Measurements from ENCODE around the gene PIANP.

PIANP gene

GRCh38 chr12:6664902-6665301 is 35.7 kb downstream of the PIANP start:
- DNase-seq, result no peak

GRCh38 chr12:6662906-6663742 is 37.5 kb downstream of the PIANP start, which contains the start of gene ING4:
ING4 (minus strand) TSS chr12:6663119; CDS start chr12:6663101, 18 bp downstream.
- peak; percentile 88 for DNase-seq

GRCh38 chr12:6662602-6662905 is 38.1 kb downstream of the PIANP start:
- DNase-seq, result no peak

- no peak for DNase-seq
These were observed 46.6 kb downstream of the PIANP start for GRCh38 chr12:6653987-6654386.

DNA sequence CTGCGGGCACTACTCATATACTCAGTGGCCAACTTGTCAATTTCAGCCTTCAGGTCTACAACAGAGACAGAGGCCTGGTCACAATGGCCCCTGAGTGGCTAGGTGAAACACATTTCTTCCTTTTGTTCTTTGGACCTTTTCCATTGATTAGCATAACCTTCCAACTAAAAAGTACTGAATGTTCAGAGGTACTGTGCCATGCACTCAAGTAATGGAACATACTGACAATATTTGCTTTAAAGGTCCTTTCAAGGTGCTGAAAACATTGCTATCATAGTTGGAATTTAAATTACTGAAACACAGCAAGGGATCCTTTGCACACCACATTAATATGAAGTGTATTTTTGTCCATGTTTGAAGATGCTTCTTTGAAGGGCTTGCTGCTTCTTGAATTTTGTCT is 47.3 kb downstream of the PIANP start:
- no peak for DNase-seq

GRCh38 chr12:6652391-6652790 is 48.2 kb downstream of the PIANP start:
- no peak for DNase-seq

- DNase-seq, result no peak
These were observed 49.8 kb downstream of the PIANP start for GRCh38 chr12:6650832-6651231.

- no peak for DNase-seq
These were observed 53.5 kb downstream of the PIANP start, which contains the start of gene ACRBP for GRCh38 chr12:6647083-6647604. ACRBP (minus strand) TSS chr12:6647432; CDS start chr12:6647366, 66 bp downstream.

DNA sequence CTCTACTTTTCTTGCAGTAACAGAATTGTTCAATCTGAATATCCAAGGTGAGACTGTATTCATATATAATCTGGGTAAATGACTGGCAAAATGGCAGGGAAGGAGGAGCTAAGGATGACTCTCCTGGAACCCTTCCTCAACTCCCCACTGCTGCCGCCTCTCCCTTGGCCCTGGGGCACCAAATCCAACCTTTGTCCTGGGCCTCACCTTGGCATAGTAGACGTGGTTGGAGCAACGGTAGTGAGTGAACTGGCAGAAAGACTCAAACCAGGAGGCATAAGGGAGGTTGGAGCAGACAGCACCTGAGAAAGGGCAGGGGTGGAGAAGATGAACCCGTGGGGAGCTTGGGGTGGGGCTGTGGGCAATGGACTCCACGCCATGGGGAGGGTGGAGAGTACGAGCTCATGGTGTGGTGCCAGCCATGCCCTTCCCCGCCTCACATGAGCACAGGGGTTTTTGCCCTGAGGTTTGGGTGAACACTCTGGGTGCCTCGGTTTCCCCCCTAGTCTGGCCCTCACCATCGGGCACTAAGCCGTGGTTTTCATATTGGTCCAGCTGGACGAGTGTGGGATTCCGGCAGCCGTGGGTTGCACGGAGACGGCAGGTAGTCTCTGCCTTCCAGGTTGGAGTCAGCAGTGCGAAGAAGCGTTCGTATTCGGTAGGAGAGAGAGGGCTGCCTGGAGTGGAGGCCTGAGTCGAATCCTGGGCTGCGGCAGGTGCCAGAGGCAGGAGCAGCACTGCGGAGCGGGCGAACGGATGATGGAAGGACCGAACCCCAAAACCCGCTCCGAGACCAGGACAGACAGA is 54.1 kb downstream of the PIANP start:
- no peak for DNase-seq

GRCh38 chr12:6644903-6645302 is 55.7 kb downstream of the PIANP start:
- DNase-seq, result no peak

GRCh38 chr12:6644257-6644596 is 56.4 kb downstream of the PIANP start:
- DNase-seq, result no peak
